Central memory CD8-positive, alpha-beta T cell (primary cell): ENCODE measurements around the gene ARHGAP24.

ENCODE experiments used
- ATAC-seq: fragments of 150-1000 bp; cut with Tn5 transposase; replicated peaks from 2 replicates; pipeline ENCODE4 v1.10.0; 2022; ENCODE audit warnings: mild to moderate bottlenecking, moderate FRiP score, moderate number of reproducible peaks; ENCODE audit not compliant: poor library complexity, severe bottlenecking; ENCODE audit errors: extremely low read depth
- DNase-seq, 2 donors: peaks; one replicate each; pipeline ENCODE4 v3.0.0; 2021; ENCODE audit warnings: low spot score in 2 of 2
- H3K27ac Mint-ChIP-seq: one replicate; pipeline ENCODE4 v1.8.0; 2022; ENCODE audit warnings: low read depth, mild to moderate bottlenecking, moderate library complexity, mixed read lengths
- H3K27me3 Mint-ChIP-seq: one replicate; pipeline ENCODE4 v1.8.0; 2022; ENCODE audit warnings: mixed read lengths
- H3K36me3 Mint-ChIP-seq: one replicate; pipeline ENCODE4 v1.8.0; 2022; ENCODE audit warnings: mild to moderate bottlenecking, moderate library complexity, mixed read lengths; ENCODE audit not compliant: insufficient read depth
- H3K4me1 Mint-ChIP-seq: one replicate; pipeline ENCODE4 v1.8.0; 2022; ENCODE audit warnings: mixed read lengths
- H3K4me3 Mint-ChIP-seq: one replicate; pipeline ENCODE4 v1.8.0; 2022; ENCODE audit warnings: mild to moderate bottlenecking, moderate library complexity, mixed read lengths
- H3K9me3 Mint-ChIP-seq: one replicate; pipeline ENCODE4 v1.8.0; 2022; ENCODE audit warnings: mixed read lengths

ARHGAP24 gene

DNA sequence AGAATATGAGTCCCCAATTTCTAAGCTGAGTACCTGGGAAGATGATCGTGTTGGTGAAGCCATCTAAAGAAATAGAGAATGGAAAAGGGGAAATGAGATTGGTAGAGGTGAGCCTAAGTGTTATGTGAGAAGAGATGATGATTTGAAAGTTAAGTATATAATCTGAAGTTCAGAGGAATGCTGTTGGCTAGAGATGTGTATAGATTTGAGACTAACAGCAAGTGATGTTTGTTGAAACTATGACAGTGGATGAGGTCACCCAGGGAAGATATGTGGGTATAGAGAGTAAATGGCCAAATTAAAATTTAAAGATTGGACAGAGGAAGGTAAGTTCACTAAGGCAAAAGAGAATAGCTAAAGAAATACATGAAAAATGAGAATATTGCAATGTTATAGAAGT, 560.7 kb downstream of the ARHGAP24 start:
- H3K9me3 Mint-ChIP-seq: no peaks in the 10 kb centered on the region
- H3K27me3 Mint-ChIP-seq: no peaks in the 10 kb centered on the region
- H3K4me1 Mint-ChIP-seq: no peaks in the 10 kb centered on the region
- DNase-seq: no peak
- no peaks in the 10 kb centered on the region for H3K36me3 Mint-ChIP-seq
- H3K4me3 Mint-ChIP-seq: no peak overlapping the region
- no peak for ATAC-seq
- H3K27ac Mint-ChIP-seq: no peak overlapping the region

DNA sequence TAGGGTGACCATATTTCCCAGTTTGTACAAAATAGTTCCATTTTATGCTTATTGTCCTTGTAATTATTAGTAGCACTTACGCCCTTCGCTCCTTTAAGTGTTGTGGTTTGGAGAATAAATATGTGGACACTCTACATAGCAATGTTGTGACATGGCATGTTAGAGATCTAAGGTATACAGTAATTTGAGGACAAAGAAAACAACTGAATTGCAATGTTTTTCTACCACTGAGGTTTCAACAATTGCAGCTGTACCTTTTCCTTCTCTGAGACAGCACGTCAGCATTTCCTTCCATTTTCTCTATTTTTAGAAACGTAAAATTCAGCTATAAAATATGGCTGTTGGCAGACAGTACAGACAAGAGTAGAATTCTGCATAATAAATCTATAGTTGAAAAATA, 561.8 kb downstream of the ARHGAP24 start:
- no peak for ATAC-seq
- Mint-ChIP-seq H3K36me3 (no peaks in the 10 kb centered on the region), H3K9me3 (no peaks in the 10 kb centered on the region), H3K4me3 (no peak overlapping the region), H3K27ac (no peak overlapping the region), H3K4me1 (no peaks in the 10 kb centered on the region), H3K27me3 (no peaks in the 10 kb centered on the region)
- DNase-seq: no peak

DNA sequence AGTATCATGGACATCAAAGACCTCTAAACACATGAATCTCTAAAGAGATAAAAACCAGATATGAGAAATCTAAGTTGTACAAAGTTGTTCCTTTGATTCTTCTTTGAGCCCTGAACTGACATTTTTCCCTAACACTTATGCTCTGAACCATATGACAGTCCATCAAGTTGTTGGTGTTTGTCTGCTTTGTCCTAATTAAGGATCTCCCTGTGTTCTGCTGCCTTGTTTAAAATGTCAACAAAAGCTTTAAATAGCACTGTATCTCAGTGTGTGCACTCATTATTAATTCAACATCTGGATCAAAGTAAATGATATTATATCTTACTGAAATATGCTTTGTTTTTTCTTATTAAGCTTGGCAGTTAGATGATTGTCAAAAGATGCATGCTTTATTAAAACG, 563.1 kb downstream of the ARHGAP24 start:
- Mint-ChIP-seq H3K9me3 (no peaks in the 10 kb centered on the region), H3K27me3 (no peaks in the 10 kb centered on the region), H3K27ac (no peak overlapping the region), H3K4me1 (no peaks in the 10 kb centered on the region), H3K36me3 (no peaks in the 10 kb centered on the region), H3K4me3 (no peak overlapping the region)
- DNase-seq (no peak), ATAC-seq (no peak)

DNA sequence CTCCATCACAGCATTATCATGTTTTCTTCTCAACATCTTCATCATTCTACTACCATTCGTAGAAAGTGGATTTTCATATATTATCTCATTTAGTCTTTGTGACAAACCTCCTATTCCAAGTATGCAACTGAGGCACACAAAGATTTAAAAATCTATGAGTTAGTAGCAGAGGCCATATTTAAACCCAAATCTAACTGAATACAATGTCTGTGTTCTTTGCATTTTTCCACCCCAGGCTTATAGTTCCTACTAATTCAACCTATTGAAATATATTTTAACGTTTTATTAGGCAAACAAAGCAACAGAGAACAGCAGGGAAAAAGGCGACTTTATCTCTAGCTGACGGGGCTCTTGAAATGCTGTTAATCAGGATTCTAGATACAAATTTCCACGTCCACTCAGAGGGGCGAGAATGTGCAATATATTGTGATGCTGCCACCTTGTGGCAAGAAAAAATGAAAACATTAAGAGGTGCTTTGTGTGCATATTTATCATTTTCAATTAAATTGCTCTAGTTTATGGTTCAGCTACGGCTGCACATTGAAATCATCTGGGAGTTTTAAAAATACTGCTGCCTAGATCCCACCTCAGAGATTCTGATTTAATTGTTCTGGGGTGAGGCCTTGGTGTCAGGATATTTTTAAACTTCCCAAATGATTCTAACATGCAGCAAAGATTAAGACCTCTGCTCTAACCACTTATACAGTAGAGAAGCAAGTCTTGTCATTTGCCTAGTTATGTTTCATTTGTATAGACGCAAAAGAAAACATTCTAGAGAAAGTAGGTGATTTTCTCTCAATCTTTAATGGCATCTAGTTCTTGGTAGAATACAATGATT, 569.0 kb downstream of the ARHGAP24 start:
- H3K4me3 Mint-ChIP-seq: no peak overlapping the region
- no peaks in the 10 kb centered on the region for H3K27me3 Mint-ChIP-seq
- H3K4me1 Mint-ChIP-seq: no peaks in the 10 kb centered on the region
- no peak overlapping the region for H3K27ac Mint-ChIP-seq
- H3K36me3 Mint-ChIP-seq: no peaks in the 10 kb centered on the region
- ATAC-seq: no peak
- H3K9me3 Mint-ChIP-seq: no peaks in the 10 kb centered on the region
- DNase-seq: no peak

DNA sequence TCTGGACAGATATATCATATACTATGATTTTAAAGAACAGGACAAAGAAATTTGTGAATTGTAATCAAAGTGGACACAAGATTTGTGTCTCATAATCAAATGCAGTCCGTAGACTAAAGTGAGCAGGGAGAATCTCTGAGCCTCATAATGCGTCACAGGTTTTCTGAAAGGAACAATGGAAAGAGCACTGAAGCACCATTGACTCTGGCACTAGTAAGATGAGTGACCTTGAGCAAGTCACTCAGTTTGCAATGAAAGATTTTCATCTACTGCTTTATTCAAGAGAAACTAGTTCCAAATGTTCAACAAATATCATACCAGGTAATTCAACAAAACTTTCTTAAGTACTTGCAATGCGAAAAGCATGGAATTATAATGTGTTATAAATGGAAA, 569.6 kb downstream of the ARHGAP24 start:
- H3K4me1 Mint-ChIP-seq: no peaks in the 10 kb centered on the region
- H3K27ac Mint-ChIP-seq: no peak overlapping the region
- H3K27me3 Mint-ChIP-seq: no peaks in the 10 kb centered on the region
- ATAC-seq (no peak), DNase-seq (no peak)
- no peak overlapping the region for H3K4me3 Mint-ChIP-seq
- H3K9me3 Mint-ChIP-seq: no peaks in the 10 kb centered on the region
- no peaks in the 10 kb centered on the region for H3K36me3 Mint-ChIP-seq

DNA sequence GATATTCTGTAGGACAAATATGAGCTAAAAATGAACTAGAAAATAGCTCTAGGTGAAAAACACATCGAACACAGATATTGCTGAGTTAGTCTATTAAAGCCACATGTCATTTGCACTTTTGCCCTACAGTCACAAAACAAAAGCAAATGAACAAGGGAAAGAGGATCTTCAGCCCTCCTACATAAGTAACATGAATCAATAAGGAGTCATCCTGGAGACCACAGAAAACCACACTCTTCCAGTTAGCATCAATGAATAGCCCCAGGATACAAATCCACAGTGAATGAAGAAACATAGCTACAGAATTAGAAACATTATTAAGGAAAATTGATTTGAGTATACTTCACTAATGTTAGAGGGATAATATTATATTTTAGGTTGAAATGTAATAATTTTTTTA, 573.5 kb downstream of the ARHGAP24 start:
- Mint-ChIP-seq H3K4me1 (no peaks in the 10 kb centered on the region), H3K4me3 (no peak overlapping the region), H3K9me3 (no peaks in the 10 kb centered on the region), H3K27me3 (no peaks in the 10 kb centered on the region), H3K36me3 (no peaks in the 10 kb centered on the region), H3K27ac (no peak overlapping the region)
- DNase-seq: no peak
- ATAC-seq: no peak

DNA sequence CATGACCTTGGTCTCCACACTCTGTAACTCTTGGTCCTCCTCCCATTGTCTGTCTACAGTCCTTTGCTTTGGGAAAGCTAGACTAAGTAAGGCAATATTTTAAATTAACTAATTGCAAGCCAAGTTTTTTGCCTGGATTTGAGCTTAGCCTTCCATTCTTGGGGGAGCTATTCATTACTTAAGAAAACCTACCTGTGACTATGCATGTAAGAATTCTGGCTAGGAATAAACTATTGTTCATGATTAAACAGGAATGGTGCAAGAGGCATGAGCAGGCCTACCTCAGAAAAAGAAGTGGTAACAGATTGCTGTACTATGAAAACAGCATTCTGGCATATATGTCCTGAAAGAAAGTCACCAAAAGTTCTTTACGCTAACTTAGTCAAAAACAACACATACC, 575.5 kb downstream of the ARHGAP24 start:
- no peak for DNase-seq
- Mint-ChIP-seq H3K4me3 (no peak overlapping the region), H3K9me3 (no peaks in the 10 kb centered on the region), H3K27me3 (no peaks in the 10 kb centered on the region), H3K27ac (no peak overlapping the region), H3K4me1 (no peaks in the 10 kb centered on the region), H3K36me3 (no peaks in the 10 kb centered on the region)
- ATAC-seq: no peak
